ENCODE measurements around the gene MYBPH.

The MYBPH gene

DNA sequence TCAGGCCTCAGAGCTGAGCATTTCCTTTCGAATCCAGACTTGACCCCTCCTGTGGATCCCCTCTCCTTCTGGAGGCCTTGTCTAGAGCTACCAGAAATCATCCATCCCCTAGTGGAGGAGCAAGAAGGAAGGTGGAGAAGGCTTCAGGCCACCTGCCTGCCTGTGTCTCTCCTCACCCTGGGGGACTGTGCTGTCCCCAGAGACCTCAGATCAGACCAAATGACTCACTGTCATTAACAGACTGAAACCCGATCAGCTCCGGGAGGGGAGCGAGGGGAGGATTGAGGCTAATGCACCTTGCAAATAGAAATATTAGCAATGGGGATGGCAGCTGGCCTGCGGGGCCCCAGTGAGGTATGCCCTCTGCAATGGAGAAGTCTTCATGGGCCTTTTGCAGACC, 2.1 kb downstream of the MYBPH start:
- Histone ChIP-seq H3K4me3 (ENCODE audit: low read depth, low read length, poor library complexity, severe bottlenecking) (no peak overlapping the region), H3F3A (ENCODE audit: insufficient read depth, low read length) (no peaks in the 10 kb centered on the region), H3K79me2 (ENCODE audit: insufficient read depth, low read length) (no peaks in the 10 kb centered on the region), H4K20me1 (ENCODE audit: insufficient read depth, low read length) (no peaks in the 10 kb centered on the region), H3K9ac (ENCODE audit: low read length) (no peak overlapping the region), H2AFZ (ENCODE audit: low read length) (no peak overlapping the region), H3K4me1 (ENCODE audit: insufficient read depth, low read length, severe bottlenecking) (no peaks in the 10 kb centered on the region), H3K27me3 (ENCODE audit: insufficient read depth, low read length) (no peaks in the 10 kb centered on the region), H3K27ac (ENCODE audit: low read depth, low read length, poor library complexity, severe bottlenecking) (no peak overlapping the region), H3K4me2 (ENCODE audit: low read length) (no peak overlapping the region), H3K36me3 (ENCODE audit: insufficient read depth, low read length) (no peaks in the 10 kb centered on the region), H3K9me2 (ENCODE audit: low read depth, low read length) (no peaks in the 10 kb centered on the region), H3K9me3 (ENCODE audit: low read length) (no peaks in the 10 kb centered on the region)
- TF ChIP-seq EZH2 (IDR thresholded peaks at IDR 0.05; ENCODE audit: borderline replicate concordance, low read length): no peak

DNA sequence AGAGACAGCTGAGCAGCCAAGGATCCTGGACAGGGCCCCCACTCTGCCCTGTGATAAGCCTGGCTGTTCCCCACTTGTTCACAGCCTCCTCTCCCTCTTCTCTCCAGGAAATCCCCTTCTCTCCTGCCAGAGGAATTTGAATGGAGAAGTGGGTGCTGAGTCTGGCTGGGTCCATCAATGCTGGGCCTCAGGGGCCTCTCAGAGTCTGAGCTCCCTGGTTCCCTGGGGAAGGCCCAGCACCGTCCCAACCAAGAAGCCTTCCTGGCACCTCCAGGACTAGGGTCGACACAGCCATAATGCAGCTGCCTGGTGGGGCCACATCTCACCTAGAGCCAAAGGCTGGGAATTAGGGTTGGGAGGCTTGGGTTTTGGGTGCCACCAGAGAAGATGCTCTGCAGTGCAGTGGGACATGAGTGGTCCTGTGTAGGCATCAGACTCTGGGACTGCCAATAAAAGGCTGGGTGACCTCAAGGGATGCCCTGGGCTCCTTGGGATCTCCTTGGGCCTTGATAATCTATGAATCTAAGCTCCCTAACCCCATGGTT, 2.5 kb downstream of the MYBPH start:
- Histone ChIP-seq H2AFZ (ENCODE audit: low read length) (no peak overlapping the region), H3K9ac (ENCODE audit: low read length) (no peak overlapping the region), H3F3A (ENCODE audit: insufficient read depth, low read length) (no peaks in the 10 kb centered on the region), H3K9me3 (ENCODE audit: low read length) (no peaks in the 10 kb centered on the region), H3K4me1 (ENCODE audit: insufficient read depth, low read length, severe bottlenecking) (no peaks in the 10 kb centered on the region), H3K4me2 (ENCODE audit: low read length) (no peak overlapping the region), H3K36me3 (ENCODE audit: insufficient read depth, low read length) (no peaks in the 10 kb centered on the region), H3K79me2 (ENCODE audit: insufficient read depth, low read length) (no peaks in the 10 kb centered on the region), H3K9me2 (ENCODE audit: low read depth, low read length) (no peaks in the 10 kb centered on the region), H4K20me1 (ENCODE audit: insufficient read depth, low read length) (no peaks in the 10 kb centered on the region), H3K4me3 (ENCODE audit: low read depth, low read length, poor library complexity, severe bottlenecking) (no peak overlapping the region), H3K27ac (ENCODE audit: low read depth, low read length, poor library complexity, severe bottlenecking) (no peak overlapping the region), H3K27me3 (ENCODE audit: insufficient read depth, low read length) (no peaks in the 10 kb centered on the region)
- TF ChIP-seq CTCF (IDR thresholded peaks at IDR 0.05; ENCODE audit: low read length): no peak
- TF ChIP-seq EZH2 (IDR thresholded peaks at IDR 0.05; ENCODE audit: borderline replicate concordance, low read length): no peak

GRCh38 chr1:203172184-203173010, 3.2 kb downstream of the MYBPH start:
- no peaks in the 10 kb centered on the region for H3K9me2 ChIP-seq (ENCODE audit: low read depth, low read length)
- no peak overlapping the region for H3K27ac ChIP-seq (ENCODE audit: low read depth, low read length, poor library complexity, severe bottlenecking)
- TF ChIP-seq EZH2 (IDR thresholded peaks at IDR 0.05; ENCODE audit: borderline replicate concordance, low read length) (no peak), CTCF (IDR thresholded peaks at IDR 0.05; ENCODE audit: low read length) (peak; percentile 76)
- H3K9ac ChIP-seq (ENCODE audit: low read length): no peak overlapping the region
- no peaks in the 10 kb centered on the region for H4K20me1 ChIP-seq (ENCODE audit: insufficient read depth, low read length)
- H3K4me2 ChIP-seq (ENCODE audit: low read length): no peak overlapping the region
- no peak overlapping the region for H2AFZ ChIP-seq (ENCODE audit: low read length)
- H3K4me3 ChIP-seq (ENCODE audit: low read depth, low read length, poor library complexity, severe bottlenecking): no peak overlapping the region
- H3F3A ChIP-seq (ENCODE audit: insufficient read depth, low read length): no peaks in the 10 kb centered on the region
- H3K27me3 ChIP-seq (ENCODE audit: insufficient read depth, low read length): 0 out of 2 replicates have a peak, but pooled peaks cover 4% of the 10 kb centered on the region
- H3K9me3 ChIP-seq (ENCODE audit: low read length): no peaks in the 10 kb centered on the region
- no peaks in the 10 kb centered on the region for H3K79me2 ChIP-seq (ENCODE audit: insufficient read depth, low read length)
- H3K4me1 ChIP-seq (ENCODE audit: insufficient read depth, low read length, severe bottlenecking): no peaks in the 10 kb centered on the region
- H3K36me3 ChIP-seq (ENCODE audit: insufficient read depth, low read length): no peaks in the 10 kb centered on the region

Data from OCI-LY1 (cell line).